K562 (cell line): ENCODE measurements around the gene PNKD.

Experiments used
- BCL6 ChIP-seq: fragments of 250-450 bp; sonication (Bioruptor Pico); IDR thresholded peaks from 2 replicates; pipeline ENCODE4 v1.4.0; 2020
- CCAR2 ChIP-seq: fragments of 200-400 bp; formaldehyde crosslinking; IDR thresholded peaks from 2 replicates; pipeline ENCODE4 v1.6.1; 2017; ENCODE audit warnings: mild to moderate bottlenecking, low read depth, low read length
- CHD1 ChIP-seq: fragments of 200-600 bp; sonication (generic); IDR thresholded peaks from one replicate; pipeline ENCODE4 v1.6.1; 2012; ENCODE audit warnings: mild to moderate bottlenecking, moderate library complexity, low read length, inconsistent platforms
- CTCF ChIP-seq, 3 experiments: IDR thresholded peaks in 2 of 3; conservative IDR thresholded peaks in 1 of 3; 2 replicates each; pipeline ENCODE4 v1.5.1; 2011 to 2012; ENCODE audit warnings: low read length in 3 of 3, mild to moderate bottlenecking in 3 of 3, control low read depth in 2 of 3, improper control_type of control experiment in 1 of 3, inconsistent platforms in 1 of 3, low read depth in 1 of 3, mixed read lengths in 1 of 3, moderate library complexity in 1 of 3; ENCODE audit not compliant: insufficient read depth in 2 of 3
- MGA ChIP-seq: fragments of 450-650 bp; IDR thresholded peaks from 2 replicates; pipeline ENCODE4 v1.6.1; 2016; ENCODE audit warnings: mild to moderate bottlenecking, moderate library complexity
- USF2 ChIP-seq: sonication (generic); formaldehyde crosslinking; IDR thresholded peaks from 2 replicates; pipeline ENCODE4 v1.5.0; 2020; ENCODE audit warnings: missing genetic modification reagents
- ZNF507 ChIP-seq: conservative IDR thresholded peaks from 2 replicates; pipeline ENCODE4 v1.6.1; 2017; ENCODE audit warnings: missing genetic modification characterization, missing compliant biosample characterization

- no peak for TF ChIP-seq CCAR2
- TF ChIP-seq BCL6 (CRISPR knock-in tag), result no peak
- no peak for TF ChIP-seq CTCF (IDR thresholded peaks at IDR 0.05 in 2 of 3, conservative IDR thresholded peaks at IDR 0.05 in 1 of 3; ENCODE audit: insufficient read depth in 2 of 3, low read depth in 1 of 3, low read length in 3 of 3)
- TF ChIP-seq CHD1, result no peak
- no peak for TF ChIP-seq MGA
- no peak for TF ChIP-seq ZNF507 (tag)
- TF ChIP-seq USF2 (CRISPR knock-in tag), result no peak
Observed at GRCh38 chr2:218327451-218328210, 57.3 kb downstream of the PNKD start.
